Endothelial cell of umbilical vein (primary cell): ENCODE results near the gene ARNT2.

ENCODE experiments used
- FOS ChIP-seq: IDR thresholded peaks from 2 replicates; pipeline ENCODE4 v1.6.1; 2011; ENCODE audit warnings: mild to moderate bottlenecking, low read length, moderate library complexity, borderline replicate concordance; ENCODE audit not compliant: insufficient read depth
- POLR2AphosphoS5 ChIP-seq: IDR thresholded peaks from 2 replicates; pipeline ENCODE4 v1.6.1; 2012; ENCODE audit warnings: low read depth, mild to moderate bottlenecking, control low read depth, low read length, moderate library complexity; ENCODE audit not compliant: insufficient read depth
- TF ChIP-seq, protein P1 (sequence below): IDR thresholded peaks from 2 replicates; pipeline ENCODE4 v1.6.1; 2011; ENCODE audit not compliant: insufficient read depth, insufficient read length
- TF ChIP-seq, protein P2 (sequence below), 2 donors: IDR thresholded peaks; 1 replicate in 1 of 2; 2 replicates in 1 of 2; pipeline ENCODE4 v1.5.1; 2011; ENCODE audit warnings: low read length in 2 of 2, mild to moderate bottlenecking in 2 of 2, moderate library complexity in 2 of 2, control low read depth in 1 of 2, inconsistent platforms in 1 of 2, low read depth in 1 of 2; ENCODE audit not compliant: insufficient read depth in 1 of 2; ENCODE audit errors: extremely low read depth in 1 of 2

DNA sequence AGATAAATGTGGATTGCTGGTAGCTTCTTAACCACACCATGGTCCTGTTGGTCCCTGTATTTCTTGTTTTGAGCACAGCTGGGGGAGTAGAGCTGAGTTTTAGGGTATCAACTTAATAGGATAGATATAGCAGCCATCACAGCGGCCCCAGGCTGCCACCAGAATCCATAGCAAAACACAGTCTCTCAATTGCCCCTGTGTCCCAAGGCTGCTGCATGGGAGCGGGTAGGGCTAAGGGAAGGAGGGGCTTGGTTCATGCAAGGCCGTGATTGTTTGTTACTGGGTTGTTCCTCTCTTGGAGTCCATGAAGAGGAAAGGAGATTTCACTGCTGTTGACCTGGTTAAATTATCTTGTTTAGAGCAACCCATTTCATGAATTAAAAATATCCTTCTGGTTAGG, 22.1 kb downstream of the ARNT2 start:
- TF ChIP-seq, protein P1, sequence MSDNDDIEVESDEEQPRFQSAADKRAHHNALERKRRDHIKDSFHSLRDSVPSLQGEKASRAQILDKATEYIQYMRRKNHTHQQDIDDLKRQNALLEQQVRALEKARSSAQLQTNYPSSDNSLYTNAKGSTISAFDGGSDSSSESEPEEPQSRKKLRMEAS, result no peak
- TF ChIP-seq, protein P2, sequence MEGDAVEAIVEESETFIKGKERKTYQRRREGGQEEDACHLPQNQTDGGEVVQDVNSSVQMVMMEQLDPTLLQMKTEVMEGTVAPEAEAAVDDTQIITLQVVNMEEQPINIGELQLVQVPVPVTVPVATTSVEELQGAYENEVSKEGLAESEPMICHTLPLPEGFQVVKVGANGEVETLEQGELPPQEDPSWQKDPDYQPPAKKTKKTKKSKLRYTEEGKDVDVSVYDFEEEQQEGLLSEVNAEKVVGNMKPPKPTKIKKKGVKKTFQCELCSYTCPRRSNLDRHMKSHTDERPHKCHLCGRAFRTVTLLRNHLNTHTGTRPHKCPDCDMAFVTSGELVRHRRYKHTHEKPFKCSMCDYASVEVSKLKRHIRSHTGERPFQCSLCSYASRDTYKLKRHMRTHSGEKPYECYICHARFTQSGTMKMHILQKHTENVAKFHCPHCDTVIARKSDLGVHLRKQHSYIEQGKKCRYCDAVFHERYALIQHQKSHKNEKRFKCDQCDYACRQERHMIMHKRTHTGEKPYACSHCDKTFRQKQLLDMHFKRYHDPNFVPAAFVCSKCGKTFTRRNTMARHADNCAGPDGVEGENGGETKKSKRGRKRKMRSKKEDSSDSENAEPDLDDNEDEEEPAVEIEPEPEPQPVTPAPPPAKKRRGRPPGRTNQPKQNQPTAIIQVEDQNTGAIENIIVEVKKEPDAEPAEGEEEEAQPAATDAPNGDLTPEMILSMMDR (IDR thresholded peaks at IDR 0.05; ENCODE audit: extremely low read depth in 1 of 2, insufficient read depth in 1 of 2, low read depth in 1 of 2, low read length in 2 of 2), result no peak
- no peak for TF ChIP-seq FOS
- no peak for TF ChIP-seq POLR2AphosphoS5
